Neural cell (in vitro differentiated cells): ENCODE measurements around the gene ANKRD34B.
"Not testable (repeated sequence)": the region's sequence is repeated elsewhere in the genome, so short reads cannot be mapped to it uniquely, and the experiment has no call there.

ENCODE experiments used
- EP300 ChIP-seq: fragments of 450-650 bp; conservative IDR thresholded peaks from 2 replicates; pipeline ENCODE4 v1.6.1; 2014; ENCODE audit warnings: antibody characterized with exemption, mild to moderate bottlenecking, moderate library complexity; ENCODE audit not compliant: poor library complexity, severe bottlenecking
- EZH2 ChIP-seq: fragments of 200-600, 300-800 bp; shearing (Covaris generic), sonication (generic); IDR thresholded peaks from 2 replicates; pipeline ENCODE4 v1.6.1; 2014; ENCODE audit warnings: antibody characterized with exemption, low read length, borderline replicate concordance, mild to moderate bottlenecking; ENCODE audit not compliant: insufficient read depth, poor library complexity, severe bottlenecking
- MXI1 ChIP-seq: fragments of 450-650 bp; conservative IDR thresholded peaks from 2 replicates; pipeline ENCODE4 v1.6.1; 2014; ENCODE audit warnings: antibody characterized with exemption, mild to moderate bottlenecking; ENCODE audit not compliant: poor library complexity, severe bottlenecking
- POLR2AphosphoS5 ChIP-seq: IDR thresholded peaks from 2 replicates; pipeline ENCODE4 v1.6.1; 2012
- RAD21 ChIP-seq: fragments of 450-650 bp; conservative IDR thresholded peaks from 2 replicates; pipeline ENCODE4 v1.6.1; 2014; ENCODE audit warnings: antibody characterized with exemption, mild to moderate bottlenecking, moderate library complexity
- REST ChIP-seq: IDR thresholded peaks from 2 replicates; pipeline ENCODE4 v1.6.1; 2012; ENCODE audit warnings: borderline replicate concordance
- SMC3 ChIP-seq: fragments of 450-650 bp; conservative IDR thresholded peaks from 2 replicates; pipeline ENCODE4 v1.6.1; 2014; ENCODE audit warnings: antibody characterized with exemption, mild to moderate bottlenecking, moderate library complexity; ENCODE audit not compliant: poor library complexity
- TAF1 ChIP-seq: IDR thresholded peaks from 2 replicates; pipeline ENCODE4 v1.6.1; 2012; ENCODE audit warnings: low read depth
- TF ChIP-seq, protein P1 (sequence below): fragments of 450-650 bp; IDR thresholded peaks from 2 replicates; pipeline ENCODE4 v1.5.1; 2014; ENCODE audit warnings: antibody characterized with exemption, mild to moderate bottlenecking, moderate library complexity; ENCODE audit not compliant: poor library complexity, severe bottlenecking

DNA sequence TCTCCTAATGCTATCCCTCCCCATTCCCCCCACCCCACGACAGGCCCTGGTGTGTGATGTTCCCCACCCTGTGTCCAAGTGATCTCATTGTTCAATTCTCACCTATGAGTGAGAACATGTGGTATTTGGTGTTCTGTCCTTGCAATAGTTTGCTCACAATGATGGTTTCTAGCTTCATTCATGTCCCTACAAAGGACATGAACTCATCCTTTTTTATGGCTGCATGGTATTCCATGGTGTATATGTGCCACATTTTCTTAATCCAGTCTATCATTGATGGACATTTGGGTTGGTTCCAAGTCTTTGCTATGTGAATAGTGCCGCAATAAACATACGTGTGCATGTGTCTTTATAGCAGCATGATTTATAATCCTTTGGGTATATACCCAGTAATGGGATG is 10.2 kb upstream of the ANKRD34B start:
- TF ChIP-seq, protein P1, sequence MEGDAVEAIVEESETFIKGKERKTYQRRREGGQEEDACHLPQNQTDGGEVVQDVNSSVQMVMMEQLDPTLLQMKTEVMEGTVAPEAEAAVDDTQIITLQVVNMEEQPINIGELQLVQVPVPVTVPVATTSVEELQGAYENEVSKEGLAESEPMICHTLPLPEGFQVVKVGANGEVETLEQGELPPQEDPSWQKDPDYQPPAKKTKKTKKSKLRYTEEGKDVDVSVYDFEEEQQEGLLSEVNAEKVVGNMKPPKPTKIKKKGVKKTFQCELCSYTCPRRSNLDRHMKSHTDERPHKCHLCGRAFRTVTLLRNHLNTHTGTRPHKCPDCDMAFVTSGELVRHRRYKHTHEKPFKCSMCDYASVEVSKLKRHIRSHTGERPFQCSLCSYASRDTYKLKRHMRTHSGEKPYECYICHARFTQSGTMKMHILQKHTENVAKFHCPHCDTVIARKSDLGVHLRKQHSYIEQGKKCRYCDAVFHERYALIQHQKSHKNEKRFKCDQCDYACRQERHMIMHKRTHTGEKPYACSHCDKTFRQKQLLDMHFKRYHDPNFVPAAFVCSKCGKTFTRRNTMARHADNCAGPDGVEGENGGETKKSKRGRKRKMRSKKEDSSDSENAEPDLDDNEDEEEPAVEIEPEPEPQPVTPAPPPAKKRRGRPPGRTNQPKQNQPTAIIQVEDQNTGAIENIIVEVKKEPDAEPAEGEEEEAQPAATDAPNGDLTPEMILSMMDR: not testable (repeated sequence)
- not testable (repeated sequence) for TF ChIP-seq EP300, EZH2, REST, POLR2AphosphoS5, SMC3, RAD21, TAF1, MXI1
